ENCODE data around the gene RICTOR.
"Not testable (repeated sequence)": the region's sequence is repeated elsewhere in the genome, so short reads cannot be mapped to it uniquely, and the experiment has no call there.

RICTOR gene

GRCh38 chr5:39013938-39014337, 60.3 kb downstream of the RICTOR start:
- DNase-seq (ENCODE audit: low read depth), result no peak

- DNase-seq (ENCODE audit: low read depth), result not testable (repeated sequence)
These were observed 63.2 kb downstream of the RICTOR start for GRCh38 chr5:39010958-39011357.

GRCh38 chr5:39009981-39010380, 64.2 kb downstream of the RICTOR start:
- DNase-seq (ENCODE audit: low read depth), result no peak

DNA sequence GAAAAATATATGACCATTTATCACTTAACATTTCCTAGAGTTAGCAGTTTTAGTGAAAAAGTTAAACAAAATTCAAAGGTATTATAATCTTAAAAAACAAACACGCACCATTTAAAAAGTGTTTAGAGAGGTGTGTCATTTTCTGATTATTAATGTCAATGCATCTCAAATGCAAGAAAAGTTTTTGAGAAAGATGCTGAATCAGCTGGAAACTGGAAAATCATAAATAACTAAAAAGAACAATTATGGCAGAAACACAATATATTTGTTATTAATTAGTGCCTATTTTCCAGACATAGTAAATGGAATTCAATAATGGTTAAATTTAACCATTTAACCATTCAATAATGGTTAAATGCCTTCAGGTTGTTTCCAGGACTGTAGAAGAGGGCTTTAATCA, 64.9 kb downstream of the RICTOR start:
- no peak for DNase-seq (ENCODE audit: low read depth)

GRCh38 chr5:39006650-39007049, 67.5 kb downstream of the RICTOR start:
- no peak for DNase-seq (ENCODE audit: low read depth)

GRCh38 chr5:39005566-39006232, 68.5 kb downstream of the RICTOR start:
- DNase-seq (ENCODE audit: low read depth), result no peak

- no peak for DNase-seq (ENCODE audit: low read depth)
These were observed 72.5 kb downstream of the RICTOR start for GRCh38 chr5:39001683-39002082.

DNA sequence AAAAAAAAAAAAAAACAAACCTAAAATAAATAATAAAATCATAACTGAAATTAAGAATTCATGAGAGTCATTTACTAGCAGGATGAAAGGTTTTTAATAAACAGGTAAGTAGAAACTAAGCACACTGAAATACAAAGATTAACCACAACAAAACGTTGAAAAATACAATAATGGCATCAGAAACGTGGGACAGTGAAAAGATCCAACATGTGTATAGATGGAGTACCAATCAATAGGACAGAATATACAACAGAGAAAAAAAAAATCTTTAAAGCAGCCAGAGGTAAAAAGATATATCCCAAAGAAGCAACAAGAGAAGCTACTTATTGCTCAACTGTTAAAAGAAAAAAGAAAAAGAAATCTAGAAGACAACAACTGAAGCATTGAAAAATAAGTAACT, 75.2 kb downstream of the RICTOR start:
- DNase-seq (ENCODE audit: low read depth), result no peak

DNA sequence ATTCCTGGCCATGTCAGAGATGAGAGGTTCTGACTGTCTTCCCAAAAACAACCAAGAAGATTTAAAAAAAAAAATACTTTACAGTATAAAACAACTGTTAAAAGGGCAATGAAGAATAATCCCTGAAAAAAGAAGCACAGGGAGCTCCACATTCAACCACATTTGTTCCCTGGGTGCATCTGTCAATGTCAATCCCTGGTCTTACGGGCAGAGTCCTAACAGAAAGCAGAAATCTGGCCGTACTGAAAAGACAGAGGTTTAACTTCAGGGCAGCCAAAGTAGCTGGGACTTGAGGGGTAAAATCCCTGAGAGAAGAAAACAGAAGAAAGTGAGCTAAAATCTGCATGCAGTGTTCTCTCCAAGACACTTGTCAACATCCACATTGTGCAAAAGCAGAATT, 76.6 kb downstream of the RICTOR start:
- no peak for DNase-seq (ENCODE audit: low read depth)

GRCh38 chr5:38996123-38996522, 78.1 kb downstream of the RICTOR start:
- DNase-seq (ENCODE audit: low read depth), result no peak

- peak; percentile 40 for DNase-seq (ENCODE audit: low read depth)
These were observed 79.8 kb downstream of the RICTOR start for GRCh38 chr5:38994324-38994927.

- DNase-seq (ENCODE audit: low read depth), result not testable (repeated sequence)
These were observed 84.1 kb downstream of the RICTOR start for GRCh38 chr5:38989974-38990719.

DNA sequence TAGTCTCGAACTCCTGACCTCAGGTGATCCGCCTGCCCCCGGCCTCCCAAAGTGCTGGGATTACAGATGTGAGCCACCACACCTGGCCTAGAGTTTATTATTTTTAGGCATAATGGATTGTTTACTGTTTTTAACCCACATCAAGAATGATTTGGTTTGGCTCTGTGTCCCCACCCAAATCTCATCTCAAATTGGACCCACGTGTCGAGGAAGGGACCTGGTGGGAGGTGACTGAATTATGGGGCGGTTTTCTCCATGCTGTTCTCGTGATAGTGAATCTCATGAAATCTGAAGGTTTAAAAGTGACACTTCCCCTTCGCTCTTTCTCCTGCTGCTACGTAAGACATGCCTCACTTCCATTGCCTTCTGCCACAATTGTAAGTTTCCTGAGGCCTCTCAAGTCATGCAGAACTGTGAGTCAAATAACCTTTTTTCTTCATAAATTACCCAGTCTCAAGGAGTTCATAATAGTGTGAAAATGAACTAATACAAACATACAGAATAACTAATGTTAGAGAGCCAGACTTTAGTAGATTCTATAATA, 88.2 kb downstream of the RICTOR start:
- no peak for DNase-seq (ENCODE audit: low read depth)

- no peak for DNase-seq (ENCODE audit: low read depth)
These were observed 94.7 kb downstream of the RICTOR start for GRCh38 chr5:38979535-38979934.

GRCh38 chr5:38978036-38978435, 96.2 kb downstream of the RICTOR start:
- DNase-seq (ENCODE audit: low read depth), result no peak

- no peak for DNase-seq (ENCODE audit: low read depth)
These were observed 105.5 kb downstream of the RICTOR start for GRCh38 chr5:38968665-38969064.

DNA sequence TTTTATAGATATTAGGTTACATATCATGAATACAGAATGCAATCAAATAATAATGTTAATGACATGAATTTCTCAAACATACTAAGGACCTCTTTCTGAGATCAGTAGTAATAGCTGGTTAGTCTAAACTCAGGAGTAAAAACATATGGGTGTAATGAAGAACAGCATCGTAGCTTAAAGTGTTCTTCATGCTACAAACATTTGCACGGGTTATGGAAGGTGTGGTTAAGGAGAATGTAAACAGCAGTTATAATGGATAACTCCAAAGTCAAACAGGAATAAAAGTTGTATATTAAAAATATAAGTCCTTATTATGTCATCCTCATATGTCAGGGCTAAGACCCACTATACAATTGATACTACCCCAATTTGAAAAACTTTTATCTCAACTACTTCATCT, 112.5 kb downstream of the RICTOR start:
- no peak for DNase-seq (ENCODE audit: low read depth)

DNA sequence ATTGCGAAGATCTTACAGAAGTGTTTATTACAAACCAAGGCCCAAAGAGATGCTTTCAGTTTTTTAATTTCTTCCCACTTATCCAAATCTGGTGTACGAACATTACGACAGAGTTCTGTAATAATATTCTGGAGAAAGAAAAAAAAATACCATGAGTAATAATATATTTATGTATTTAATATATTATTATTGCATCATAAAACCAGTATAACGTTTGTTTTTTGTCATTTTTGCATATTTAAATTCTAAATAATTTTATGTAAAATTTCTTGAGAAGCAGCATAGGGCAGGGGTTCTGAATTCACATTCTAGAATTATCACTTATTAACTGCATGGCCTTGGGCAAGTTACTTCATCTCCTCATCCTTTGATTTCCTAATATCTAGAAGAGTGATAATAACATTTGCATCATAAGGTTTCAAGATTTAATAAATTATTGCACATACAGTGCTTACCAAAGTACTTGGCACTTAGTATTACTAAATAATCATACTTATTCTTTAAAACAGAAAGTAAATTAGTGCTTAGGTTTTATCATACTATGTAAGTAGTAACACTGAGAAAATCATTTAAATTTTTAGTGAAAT, 120.7 kb downstream of the RICTOR start:
- no peak for DNase-seq (ENCODE audit: low read depth)

DNA sequence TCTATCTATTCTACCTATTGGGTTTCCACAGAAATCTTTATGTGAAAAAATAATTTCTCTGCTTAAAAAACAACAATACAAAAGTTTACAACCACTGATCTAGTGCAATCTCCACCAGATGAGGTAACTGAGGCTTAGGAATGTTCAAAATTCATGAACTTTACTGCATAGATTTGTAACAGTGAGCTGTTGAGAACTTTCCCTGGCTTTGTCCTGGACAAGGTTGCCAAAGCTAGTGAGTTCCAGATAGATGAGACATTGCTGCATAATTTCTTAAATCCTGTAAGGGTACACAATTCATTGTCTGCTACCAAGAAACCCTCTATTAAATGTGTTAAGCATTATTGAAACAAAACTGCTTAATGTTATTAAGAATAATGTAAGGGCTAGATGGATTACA, 125.7 kb downstream of the RICTOR start:
- peak; percentile 38 for DNase-seq (ENCODE audit: low read depth)

GRCh38 chr5:38944282-38944681, 129.9 kb downstream of the RICTOR start:
- DNase-seq (ENCODE audit: low read depth), result no peak

- DNase-seq (ENCODE audit: low read depth), result no peak
These were observed 132.3 kb downstream of the RICTOR start for GRCh38 chr5:38941912-38942311.

- DNase-seq (ENCODE audit: low read depth), result no peak
These were observed 133.9 kb downstream of the RICTOR start for GRCh38 chr5:38940230-38940858.
